Measurements from ENCODE around the gene SRCAP. TPM values are rescaled to one million over a fixed set of nuclear protein-coding genes. Genes with fewer than 3 reads are reported as not detected.

The SRCAP gene
- total RNA-seq, 4 donors from 2014 or later: 50.4 to 109 (median 81.8) TPM

GRCh38 chr16:30728899-30729672 lies 30.1 kb downstream of the SRCAP start:
- Histone ChIP-seq H3K4me3 (no peak overlapping the region), H3K4me1 (peaks cover 0 to 27% (median 1%) of the 10 kb centered on the region in 4 donors), H3K27me3 (no peaks in the 10 kb centered on the region), H3K9me3 (no peaks in the 10 kb centered on the region), H3K27ac (peak overlapping the region in 2 of 4 donors; percentile 29 to 57), H3K36me3 (peaks cover 0 to 76% (median 2%) of the 10 kb centered on the region in 3 donors)
- TF ChIP-seq POLR2A (IDR thresholded peaks at IDR 0.05) (no peak), CTCF (IDR thresholded peaks at IDR 0.05) (no peak)
- DNase-seq: peak in 2 of 3 donors; percentile 85 to 90

- no peaks in the 10 kb centered on the region for H3K27me3 ChIP-seq
- H3K4me1 ChIP-seq: peaks cover 0 to 10% (median 0%) of the 10 kb centered on the region in 4 donors
- no peak for DNase-seq
- no peak overlapping the region for H3K27ac ChIP-seq
- H3K9me3 ChIP-seq: no peaks in the 10 kb centered on the region
- no peak overlapping the region for H3K4me3 ChIP-seq
- TF ChIP-seq CTCF (IDR thresholded peaks at IDR 0.05) (no peak), POLR2A (IDR thresholded peaks at IDR 0.05) (no peak)
- peaks cover 0 to 78% (median 5%) of the 10 kb centered on the region in 3 donors for H3K36me3 ChIP-seq
Measured at GRCh38 chr16:30731411-30731810, 32.4 kb downstream of the SRCAP start.

GRCh38 chr16:30736995-30737793 lies 38.2 kb downstream of the SRCAP start:
- DNase-seq: no peak
- Histone ChIP-seq H3K4me3 (no peak overlapping the region), H3K4me1 (peaks cover 0 to 30% (median 1%) of the 10 kb centered on the region in 4 donors), H3K27ac (no peak overlapping the region), H3K36me3 (peaks cover 0 to 73% (median 5%) of the 10 kb centered on the region in 3 donors), H3K9me3 (no peaks in the 10 kb centered on the region), H3K27me3 (no peaks in the 10 kb centered on the region)
- TF ChIP-seq CTCF (IDR thresholded peaks at IDR 0.05) (no peak), POLR2A (IDR thresholded peaks at IDR 0.05) (no peak)

- no peak overlapping the region for H3K27ac ChIP-seq
- peaks cover 0 to 65% (median 5%) of the 10 kb centered on the region in 3 donors for H3K36me3 ChIP-seq
- H3K4me1 ChIP-seq: peaks cover 0 to 32% (median 1%) of the 10 kb centered on the region in 4 donors
- no peak for DNase-seq
- H3K4me3 ChIP-seq: no peak overlapping the region
- H3K27me3 ChIP-seq: no peaks in the 10 kb centered on the region
- H3K9me3 ChIP-seq: no peaks in the 10 kb centered on the region
- no peak for TF ChIP-seq CTCF (IDR thresholded peaks at IDR 0.05)
- no peak for TF ChIP-seq POLR2A (IDR thresholded peaks at IDR 0.05)
Measured at GRCh38 chr16:30737794-30738648, 39.0 kb downstream of the SRCAP start.
